OCI-LY3 (cell line): ENCODE data around the gene PGA3.

Experiments used
- EZH2phosphoT487 ChIP-seq: fragments of 200-600 bp; shearing (Covaris generic); IDR thresholded peaks from 2 replicates; pipeline ENCODE4 v1.6.1; 2018; ENCODE audit warnings: antibody characterized with exemption, mixed run types, low read depth
- TF ChIP-seq, protein P1 (sequence below): fragments of 200-600, 300-600 bp; sonication (generic); IDR thresholded peaks from 2 replicates; pipeline ENCODE4 v1.5.1; 2014; ENCODE audit warnings: antibody characterized with exemption, low read length, low read depth

DNA sequence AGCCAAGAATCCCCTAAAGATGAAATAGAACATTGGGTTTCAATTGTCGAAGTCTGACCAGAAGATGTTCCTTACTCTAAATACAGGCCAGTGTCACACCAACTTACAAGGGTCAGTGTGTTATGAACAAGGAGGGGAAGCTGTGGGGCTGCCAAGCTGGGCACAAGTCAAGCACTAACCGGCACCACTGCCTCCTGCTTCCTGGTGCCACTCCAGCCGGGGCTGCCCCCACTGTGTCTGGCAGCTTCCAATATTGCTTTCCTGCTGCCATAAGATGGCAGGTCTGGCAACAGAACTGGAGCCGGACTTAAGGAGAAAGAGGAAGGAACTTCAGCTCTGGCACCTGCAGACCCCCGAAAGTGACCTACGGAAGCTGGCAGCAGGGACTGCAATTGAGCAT, 28.4 kb upstream of the PGA3 start:
- TF ChIP-seq, protein P1, sequence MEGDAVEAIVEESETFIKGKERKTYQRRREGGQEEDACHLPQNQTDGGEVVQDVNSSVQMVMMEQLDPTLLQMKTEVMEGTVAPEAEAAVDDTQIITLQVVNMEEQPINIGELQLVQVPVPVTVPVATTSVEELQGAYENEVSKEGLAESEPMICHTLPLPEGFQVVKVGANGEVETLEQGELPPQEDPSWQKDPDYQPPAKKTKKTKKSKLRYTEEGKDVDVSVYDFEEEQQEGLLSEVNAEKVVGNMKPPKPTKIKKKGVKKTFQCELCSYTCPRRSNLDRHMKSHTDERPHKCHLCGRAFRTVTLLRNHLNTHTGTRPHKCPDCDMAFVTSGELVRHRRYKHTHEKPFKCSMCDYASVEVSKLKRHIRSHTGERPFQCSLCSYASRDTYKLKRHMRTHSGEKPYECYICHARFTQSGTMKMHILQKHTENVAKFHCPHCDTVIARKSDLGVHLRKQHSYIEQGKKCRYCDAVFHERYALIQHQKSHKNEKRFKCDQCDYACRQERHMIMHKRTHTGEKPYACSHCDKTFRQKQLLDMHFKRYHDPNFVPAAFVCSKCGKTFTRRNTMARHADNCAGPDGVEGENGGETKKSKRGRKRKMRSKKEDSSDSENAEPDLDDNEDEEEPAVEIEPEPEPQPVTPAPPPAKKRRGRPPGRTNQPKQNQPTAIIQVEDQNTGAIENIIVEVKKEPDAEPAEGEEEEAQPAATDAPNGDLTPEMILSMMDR: no peak
- TF ChIP-seq EZH2phosphoT487: no peak
